Activated CD4-positive, CD25-positive, alpha-beta regulatory T cell treated with anti-CD3 and anti-CD28 coated beads, Interleukin-2, amount 50 U/mL, for 16 hours (primary cell): Measurements from ENCODE around the gene ATP6V1G2.
"Not testable (repeated sequence)": the region's sequence is repeated elsewhere in the genome, so short reads cannot be mapped to it uniquely, and the experiment has no call there.

ENCODE experiments used
- DNase-seq: peaks from one replicate; pipeline ENCODE4 v3.0.0-alpha.2; 2020; ENCODE audit warnings: low read depth, low spot score

The ATP6V1G2 gene

DNA sequence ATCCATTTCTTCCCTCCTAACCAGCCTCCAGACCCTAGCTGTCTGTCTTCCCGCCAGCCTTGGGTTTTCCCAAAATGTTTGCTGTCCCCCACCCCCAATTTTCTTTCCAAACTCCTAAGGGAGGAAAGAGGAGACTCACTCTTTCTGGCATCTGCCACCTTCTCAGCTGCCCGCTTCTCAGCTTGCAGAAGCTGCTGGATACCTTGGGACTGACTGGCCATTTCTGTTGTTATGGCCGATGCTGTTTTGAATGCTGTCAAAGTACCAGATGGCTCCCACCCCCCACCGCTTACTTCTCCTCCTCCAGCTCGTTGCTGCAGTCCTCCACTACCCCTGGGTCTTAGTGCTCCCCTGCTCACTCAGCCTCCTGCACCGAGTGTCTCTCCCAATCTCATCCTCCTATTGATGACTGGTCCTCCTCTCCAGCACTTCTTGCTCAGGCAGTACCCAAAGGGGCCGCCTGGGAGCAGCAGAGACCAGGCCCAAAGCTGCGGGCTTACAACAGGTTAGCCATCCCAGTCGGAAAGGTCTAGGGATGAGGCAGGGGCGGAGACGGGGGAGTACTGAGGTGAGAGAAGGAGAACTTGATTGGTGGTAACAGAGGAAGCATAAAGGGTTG lies at the start of gene ATP6V1G2:
ATP6V1G2 (minus strand) TSS at position 270 of the 619 bp plus-strand sequence; CDS start at position 221, 49 bp downstream.
- peak; percentile 74 for DNase-seq

DNA sequence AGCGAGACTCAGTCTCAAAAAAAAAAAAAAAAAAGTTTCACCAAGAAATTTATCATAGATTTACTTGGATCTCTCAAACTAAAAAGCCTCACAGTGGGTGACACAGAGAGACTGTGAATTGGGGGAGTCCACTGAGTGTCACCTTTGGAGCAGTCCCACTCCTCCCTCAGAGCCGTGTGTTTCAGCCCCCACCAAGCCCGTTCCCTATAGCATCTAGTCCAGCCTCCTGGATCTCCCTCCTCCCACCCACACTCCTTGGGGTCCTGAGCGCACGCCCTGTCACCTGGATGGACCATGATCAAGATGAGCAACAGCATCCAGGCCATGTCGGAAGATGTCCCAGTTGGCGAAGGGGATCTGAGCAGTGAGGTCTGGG lies 46.0 kb upstream of the ATP6V1G2 start:
- DNase-seq, result no peak

DNA sequence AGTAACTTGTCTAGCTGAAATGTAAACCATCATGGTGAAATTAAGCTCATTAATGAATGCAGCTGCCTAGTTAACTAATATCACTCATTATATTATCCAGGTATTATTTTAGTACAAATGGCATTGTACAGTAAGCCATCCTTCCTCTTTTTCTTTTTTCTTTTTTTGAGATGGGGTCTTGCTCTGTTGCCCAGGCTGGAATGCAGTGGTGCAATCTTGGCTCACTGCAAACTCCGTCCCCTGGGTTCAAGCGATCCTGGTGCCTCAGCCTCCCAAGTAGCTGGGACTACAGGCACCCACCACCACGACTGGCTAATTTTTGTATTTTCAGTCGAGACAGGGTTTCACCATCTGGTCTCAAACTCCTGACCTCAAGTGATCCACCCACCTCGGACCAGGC lies 44.3 kb upstream of the ATP6V1G2 start:
- not testable (repeated sequence) for DNase-seq

DNA sequence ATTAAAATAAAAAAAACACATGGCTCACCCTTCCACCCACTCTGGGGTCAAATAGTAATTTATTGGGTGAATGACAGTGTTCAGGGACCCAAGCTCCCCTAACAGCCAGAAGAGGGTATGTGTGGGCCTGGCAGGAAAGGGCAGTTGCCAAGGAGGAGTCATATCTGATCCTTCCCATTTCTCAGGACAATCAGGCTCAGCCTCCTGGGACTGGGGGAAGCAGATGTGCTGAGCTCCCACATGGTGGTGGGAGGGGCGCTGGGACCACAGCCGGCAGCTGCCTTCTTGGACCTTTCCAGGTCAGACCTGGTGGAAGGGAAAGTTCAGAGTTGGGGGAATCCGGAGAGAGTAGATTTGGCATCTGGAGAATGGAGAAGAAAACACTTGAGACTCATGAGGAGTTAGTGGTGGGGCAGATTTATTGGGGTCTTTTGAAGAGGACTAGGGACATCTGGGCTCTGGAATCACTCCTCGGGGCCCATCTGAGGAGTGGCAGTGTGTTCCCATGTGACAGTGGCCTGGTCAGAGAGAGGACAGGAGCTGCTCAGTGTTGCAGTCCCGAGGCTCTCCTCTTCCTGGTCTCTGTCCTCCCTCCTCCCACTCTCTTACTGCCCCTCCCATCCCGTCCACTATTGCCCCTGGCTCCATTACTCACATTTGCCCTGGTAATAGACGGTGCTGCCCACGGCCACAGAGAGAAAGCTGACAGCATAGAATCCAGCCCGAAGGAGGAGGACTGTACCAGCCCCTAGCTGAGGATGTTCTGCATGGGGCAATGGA lies 42.7 kb upstream of the ATP6V1G2 start:
- DNase-seq, result no peak

DNA sequence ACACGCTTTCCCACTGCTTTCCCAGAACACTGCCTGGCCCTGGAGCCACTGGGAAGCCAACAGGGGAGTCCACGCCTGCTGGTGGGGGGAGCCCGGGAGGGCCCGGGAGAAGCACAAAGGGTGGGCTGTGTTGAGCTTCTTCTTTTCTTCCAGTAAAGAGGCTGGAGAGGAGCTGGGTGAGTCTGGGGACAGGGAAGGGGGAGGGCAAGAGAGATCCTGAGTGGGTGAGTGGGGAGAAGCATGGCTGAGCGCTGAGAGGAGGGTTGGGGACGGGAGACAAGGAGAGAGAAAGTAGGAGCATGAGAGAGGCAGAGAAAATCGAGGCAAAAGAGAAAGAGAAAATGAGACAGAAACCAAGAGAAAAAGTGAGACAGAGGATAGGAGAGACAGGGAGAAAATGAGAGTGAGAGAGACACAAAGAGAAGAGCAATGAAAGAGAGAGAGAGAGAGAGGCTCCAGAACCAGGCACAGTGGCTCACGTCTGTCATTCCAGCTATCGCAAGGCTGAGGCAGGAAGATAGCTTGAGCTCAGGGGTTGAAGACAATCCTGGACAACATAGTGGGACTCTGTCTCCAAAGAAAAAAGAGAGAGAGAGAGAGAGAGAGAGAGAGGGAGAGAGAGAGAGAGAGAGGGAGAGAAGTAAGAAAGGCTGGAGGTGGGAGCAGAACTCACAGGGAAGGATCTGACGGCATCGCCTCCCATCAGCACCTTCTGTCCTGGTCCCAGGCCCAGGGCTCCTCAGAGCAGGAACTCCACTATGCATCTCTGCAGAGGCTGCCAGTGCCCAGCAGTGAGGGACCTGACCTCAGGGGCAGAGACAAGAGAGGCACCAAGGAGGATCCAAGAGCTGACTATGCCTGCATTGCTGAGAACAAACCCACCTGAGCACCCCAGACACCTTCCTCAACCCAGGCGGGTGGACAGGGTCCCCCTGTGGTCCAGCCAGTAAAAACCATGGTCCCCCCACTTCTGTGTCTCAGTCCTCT lies 41.7 kb upstream of the ATP6V1G2 start:
- DNase-seq, result no peak

DNA sequence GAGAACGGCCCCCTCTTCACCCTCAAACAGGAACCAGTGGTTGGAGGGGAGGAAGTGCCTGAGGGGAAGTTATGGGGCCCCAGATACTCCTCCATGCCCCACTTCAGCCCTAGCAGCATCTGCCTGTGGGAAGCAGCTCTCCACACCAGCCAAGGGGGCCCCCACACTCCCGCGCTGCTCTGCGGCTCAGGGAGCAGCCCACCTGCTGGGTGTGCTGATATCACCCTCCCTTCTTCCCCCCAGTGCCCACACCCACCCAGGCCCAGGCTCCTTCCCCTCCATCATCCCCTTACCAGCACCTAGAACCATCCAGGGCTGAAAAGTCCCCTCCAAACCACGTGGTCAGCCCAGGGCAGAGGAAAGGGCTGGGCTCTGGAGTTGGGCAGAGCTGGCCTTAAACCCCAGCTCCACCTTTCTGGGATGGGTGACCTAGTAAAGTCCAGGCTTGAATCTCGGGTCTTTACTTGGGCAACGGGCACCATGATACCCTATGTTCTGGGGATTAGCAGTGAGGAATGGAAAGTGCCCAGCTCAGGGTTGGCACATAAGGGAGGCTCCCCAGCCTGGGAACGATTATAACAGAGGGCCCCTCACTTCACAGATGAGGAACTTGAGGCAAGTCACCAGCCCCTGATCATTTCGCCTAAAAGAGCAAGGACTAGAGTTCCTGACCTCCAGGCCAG lies 40.3 kb upstream of the ATP6V1G2 start:
- DNase-seq, result no peak

DNA sequence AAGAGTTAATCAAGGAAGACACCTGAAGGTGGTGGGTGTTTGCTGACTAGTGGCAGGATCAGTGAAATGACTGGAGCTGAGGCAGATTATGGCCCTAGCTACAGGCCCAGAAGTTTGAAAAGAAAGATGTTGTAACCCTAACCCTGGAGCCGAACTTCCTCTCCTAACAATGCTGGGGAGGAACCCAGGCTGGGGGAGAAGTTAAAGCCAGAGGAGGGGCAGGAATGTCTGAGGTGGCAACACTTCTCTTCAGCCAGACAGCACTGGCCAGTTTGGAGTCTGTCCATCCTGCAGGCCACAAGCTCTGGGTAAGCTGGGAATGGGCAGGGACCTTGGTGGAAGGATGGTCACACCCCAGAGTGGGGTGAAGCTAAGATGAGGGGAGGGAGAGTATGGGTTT lies 39.6 kb upstream of the ATP6V1G2 start, which contains the start of gene LST1:
LST1 (plus strand) TSS at position 270 of the 400 bp plus-strand sequence. CDS start 1,023 bp downstream, outside the sequence.
- no peak for DNase-seq

DNA sequence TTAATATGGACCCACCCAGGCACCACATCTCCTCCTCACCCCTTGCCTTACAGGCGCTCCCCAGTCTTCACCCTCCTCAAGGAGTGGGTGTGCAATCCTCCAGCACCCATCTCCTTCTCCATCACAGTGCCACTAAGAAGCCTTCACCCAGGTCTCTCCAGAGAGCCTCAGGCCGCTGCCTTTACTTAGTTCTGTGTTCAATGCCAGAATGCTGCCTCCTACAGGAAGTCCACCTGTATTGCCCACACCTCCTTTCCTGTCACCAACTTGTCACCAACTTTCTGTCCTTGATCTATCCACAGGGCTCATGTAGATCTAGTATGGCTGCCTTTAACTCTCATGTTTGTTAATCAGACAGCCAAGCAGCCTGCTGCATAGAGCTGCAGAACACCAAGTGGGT lies 39.1 kb upstream of the ATP6V1G2 start:
- no peak for DNase-seq

DNA sequence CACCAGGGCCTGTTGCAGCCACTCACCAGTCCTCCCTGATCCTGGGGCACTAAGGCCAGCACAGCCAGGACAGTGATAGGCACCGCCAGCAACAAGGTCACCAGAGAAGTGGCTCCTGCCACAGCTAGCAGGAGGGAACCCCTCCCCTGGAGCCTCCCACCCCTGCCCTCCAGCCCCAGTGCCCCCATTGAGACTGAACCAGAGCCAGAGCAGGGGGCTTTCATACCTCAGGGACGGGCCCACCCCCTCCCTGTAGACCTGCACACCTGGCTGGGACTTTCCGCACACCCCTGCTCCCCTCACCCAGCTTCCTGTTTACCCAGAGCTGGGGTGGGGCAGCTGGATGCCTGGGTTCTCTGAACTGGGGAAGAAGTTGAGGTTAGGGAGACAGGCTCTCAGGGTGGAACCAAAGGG lies 35.8 kb upstream of the ATP6V1G2 start, which contains the start of gene LTB:
LTB (minus strand) TSS at position 195 of the 414 bp plus-strand sequence; CDS start at position 188, 7 bp downstream.
- peak; percentile 51 for DNase-seq

DNA sequence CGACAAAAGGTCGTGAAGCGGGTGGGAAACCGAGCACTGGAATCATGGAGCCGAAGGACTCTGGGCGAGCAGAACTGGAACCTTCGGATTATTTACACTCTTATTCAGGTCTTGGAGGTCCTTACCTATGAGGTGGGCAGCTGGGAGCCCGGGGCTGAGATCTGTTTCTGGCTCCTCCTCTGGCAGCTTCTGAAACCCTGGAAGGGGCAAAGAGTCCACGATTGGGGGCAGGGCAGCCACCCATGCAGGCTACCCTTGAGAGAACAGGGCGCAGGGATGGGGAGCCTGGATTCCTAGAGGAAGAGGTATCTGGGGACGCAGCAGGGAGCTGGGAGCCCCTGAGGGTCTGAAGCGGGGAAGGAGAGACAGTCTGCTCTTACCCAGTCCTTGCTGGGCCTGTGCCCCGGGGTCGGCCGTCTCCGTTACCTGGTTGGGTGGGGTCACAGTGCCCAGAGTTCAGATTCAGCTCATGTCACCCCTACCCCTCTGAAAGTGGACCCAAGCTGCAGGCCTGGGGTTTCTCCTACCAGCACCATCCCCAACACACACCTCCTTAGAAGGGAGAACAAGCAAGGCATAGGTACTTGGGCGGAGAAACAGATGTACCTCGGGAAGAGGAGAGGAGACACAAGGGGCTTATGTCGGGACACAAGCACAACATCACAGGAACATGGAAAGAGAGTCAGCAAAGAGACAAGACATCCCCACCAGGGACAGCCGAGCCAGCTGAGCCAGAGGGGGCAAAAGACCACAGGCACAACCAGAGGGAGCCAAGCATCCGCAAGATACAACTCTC lies 35.2 kb upstream of the ATP6V1G2 start:
- no peak for DNase-seq

DNA sequence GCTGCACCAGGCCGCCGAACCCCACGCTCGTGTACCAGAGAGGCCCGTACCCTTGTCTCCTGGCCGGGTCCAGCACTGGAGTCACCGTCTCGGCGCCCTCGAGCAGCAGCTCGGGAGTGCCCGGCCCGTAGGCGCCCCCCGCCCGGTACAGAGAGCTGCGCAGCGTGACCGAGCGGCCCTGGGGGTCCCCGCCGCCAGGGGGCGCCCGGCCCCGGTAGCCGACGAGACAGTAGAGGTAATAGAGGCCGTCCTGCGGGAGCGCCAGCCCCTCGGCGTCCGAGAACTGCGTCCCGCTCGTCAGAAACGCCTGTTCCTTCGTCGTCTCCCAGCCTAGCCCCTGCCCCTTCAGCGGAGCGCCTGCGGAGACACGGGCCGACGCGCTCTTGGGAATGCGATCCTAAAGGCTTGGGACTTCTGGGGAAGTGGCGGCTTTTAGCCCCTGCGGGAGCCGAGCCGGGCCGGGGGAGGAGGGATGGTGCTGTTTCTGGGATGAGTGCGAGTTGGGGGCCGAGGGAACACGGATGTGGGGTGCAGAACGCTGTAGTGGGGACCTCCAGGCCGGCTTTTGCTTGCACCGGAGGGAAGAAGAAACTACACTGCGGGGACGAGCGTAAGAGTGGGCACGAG lies 34.5 kb upstream of the ATP6V1G2 start:
- peak; percentile 79 for DNase-seq

DNA sequence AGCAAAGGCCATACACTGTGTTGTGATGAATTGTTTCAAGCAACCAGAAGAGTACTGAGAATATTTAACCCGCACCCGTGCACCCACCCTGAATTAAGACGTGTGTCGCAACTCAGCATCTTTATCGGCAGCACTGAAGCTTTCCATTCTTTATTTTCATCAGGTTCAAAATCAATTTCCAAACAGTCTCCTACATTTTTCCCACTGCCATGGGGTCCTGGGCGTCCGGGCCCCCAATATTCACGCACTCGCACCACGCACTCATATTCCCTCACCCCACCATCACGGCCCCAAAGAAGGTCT lies 34.0 kb upstream of the ATP6V1G2 start:
- DNase-seq, result no peak

DNA sequence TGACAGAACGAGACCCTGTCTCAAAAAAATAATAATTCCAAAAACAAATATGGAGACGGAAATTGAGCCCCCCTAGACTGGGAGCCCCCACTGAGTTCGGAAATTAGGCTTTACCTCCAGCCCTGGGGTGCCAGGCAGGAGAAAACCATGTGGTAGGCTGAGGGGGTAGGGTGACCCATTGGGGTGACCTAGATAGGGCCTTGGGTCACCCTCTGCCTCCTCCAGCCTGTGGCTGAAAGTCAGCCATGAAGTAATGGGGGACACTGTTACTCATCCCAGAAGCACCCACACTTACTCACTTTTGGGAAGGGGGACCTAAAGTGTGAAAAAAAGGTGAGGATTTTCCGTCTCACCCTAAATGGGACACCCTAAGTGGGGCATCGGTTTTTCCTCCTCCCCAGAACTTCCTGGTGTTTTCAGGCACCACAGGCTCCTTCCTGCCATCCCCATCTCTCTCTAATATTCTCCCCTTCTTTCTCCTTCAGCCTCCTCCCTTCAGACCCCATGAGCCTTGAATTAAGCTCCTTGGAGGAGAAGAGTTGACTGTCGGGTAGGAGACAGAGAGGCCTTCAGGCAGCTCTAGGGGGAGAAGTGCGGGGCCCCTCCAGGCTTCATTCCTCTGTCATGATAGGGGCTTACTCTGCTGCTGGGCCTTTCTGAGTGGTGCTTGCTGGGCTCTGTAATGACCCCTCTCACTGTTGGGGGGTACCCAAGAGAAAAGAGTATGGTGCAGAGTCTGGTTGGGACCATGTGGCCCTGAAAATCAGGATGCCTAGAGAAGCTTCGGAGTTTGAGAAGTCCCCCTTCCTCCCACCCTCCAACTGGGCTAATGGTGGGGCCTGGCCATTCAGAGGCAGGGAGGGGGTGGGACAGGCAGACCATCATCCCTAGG lies 33.4 kb upstream of the ATP6V1G2 start:
- no peak for DNase-seq

DNA sequence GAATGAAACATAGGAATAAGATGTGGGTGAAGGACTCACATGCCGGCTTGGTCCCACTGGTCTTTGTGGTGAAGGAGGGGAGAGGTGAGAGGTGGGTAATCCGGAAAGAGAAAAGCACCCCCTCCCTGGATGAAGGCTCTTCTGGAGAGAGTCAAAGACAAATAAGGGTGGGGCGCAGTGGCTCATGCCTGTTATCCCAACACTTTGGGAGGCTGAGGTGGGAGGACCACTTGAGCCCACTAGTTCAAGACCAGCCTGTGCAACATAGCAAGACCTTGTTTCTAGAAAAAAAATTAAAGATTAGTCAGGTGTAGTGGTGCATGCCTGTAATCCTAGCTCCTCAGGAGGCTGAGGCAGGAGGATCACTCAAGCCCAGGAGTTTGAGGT lies 32.7 kb upstream of the ATP6V1G2 start:
- no peak for DNase-seq

DNA sequence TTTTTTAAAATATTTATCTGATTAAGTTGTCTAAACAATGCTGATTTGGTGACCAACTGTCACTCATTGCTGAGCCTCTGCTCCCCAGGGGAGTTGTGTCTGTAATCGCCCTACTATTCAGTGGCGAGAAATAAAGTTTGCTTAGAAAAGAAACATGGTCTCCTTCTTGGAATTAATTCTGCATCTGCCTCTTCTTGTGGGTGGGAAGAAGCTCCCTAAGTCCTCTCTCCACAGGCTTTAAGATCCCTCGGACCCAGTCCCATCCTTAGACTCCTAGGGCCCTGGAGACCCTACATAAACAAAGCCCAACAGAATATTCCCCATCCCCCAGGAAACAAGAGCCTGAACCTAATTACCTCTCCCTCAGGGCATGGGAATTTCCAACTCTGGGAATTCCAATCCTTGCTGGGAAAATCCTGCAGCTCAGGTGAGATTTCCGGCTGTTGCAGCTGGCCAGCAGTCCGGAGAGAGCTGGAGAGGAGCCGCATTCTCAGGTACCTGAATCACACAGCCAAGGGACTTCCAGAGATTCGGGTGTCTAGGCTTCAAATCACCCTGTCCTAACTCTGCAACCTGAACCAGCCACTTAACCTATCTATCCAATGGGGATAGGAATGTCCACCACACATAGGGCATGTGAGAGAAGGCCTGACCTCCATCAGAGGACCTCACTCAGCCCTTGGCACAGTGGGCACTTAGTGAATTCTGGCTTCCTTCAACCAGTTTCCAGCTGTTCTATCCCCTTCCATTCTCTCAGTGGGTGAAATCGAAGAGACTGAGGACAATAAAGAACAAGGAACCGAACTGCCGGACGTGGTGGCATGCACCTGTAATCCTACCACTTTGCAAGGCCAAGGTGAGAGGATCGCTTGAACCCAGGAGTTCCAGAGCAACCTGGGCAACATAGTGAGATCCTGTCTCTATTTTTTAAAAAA lies 32.0 kb upstream of the ATP6V1G2 start:
- no peak for DNase-seq

DNA sequence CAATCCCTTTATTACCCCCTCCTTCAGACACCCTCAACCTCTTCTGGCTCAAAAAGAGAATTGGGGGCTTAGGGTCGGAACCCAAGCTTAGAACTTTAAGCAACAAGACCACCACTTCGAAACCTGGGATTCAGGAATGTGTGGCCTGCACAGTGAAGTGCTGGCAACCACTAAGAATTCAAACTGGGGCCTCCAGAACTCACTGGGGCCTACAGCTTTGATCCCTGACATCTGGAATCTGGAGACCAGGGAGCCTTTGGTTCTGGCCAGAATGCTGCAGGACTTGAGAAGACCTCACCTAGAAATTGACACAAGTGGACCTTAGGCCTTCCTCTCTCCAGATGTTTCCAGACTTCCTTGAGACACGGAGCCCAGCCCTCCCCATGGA lies 31.2 kb upstream of the ATP6V1G2 start:
- DNase-seq, result no peak

DNA sequence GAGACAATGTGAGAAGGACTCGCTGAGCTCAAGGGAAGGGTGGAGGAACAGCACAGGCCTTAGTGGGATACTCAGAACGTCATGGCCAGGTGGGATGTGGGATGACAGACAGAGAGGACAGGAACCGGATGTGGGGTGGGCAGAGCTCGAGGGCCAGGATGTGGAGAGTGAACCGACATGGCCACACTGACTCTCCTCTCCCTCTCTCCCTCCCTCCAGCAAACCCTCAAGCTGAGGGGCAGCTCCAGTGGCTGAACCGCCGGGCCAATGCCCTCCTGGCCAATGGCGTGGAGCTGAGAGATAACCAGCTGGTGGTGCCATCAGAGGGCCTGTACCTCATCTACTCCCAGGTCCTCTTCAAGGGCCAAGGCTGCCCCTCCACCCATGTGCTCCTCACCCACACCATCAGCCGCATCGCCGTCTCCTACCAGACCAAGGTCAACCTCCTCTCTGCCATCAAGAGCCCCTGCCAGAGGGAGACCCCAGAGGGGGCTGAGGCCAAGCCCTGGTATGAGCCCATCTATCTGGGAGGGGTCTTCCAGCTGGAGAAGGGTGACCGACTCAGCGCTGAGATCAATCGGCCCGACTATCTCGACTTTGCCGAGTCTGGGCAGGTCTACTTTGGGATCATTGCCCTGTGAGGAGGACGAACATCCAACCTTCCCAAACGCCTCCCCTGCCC lies 30.6 kb upstream of the ATP6V1G2 start:
- DNase-seq, result no peak
